Adipose tissue (tissue), 3 donors: ENCODE data around the gene NOL6. TPM values are rescaled to one million over a fixed set of nuclear protein-coding genes. Genes with fewer than 3 reads are reported as not detected.

Experiments
- H3K27ac ChIP-seq: one replicate; pipeline ENCODE4 v1.5.1; 2013; ENCODE audit warnings: low read depth, low read length
- WGBS, 3 donors: extraction: QIAGEN DNeasy Blood & Tissue Kit; methylation state at CpG; one replicate each; pipeline ENCODE4 v1.1.7; 2013; 5-methylcytosine and 5-hydroxymethylcytosine counted together
- polyA plus RNA-seq, 3 donors: library from polyadenylated mRNA; stranded (reverse); fragments of 200-250 nt; gene quantifications; one replicate each; pipeline ENCODE4 v1.2.3, GENCODE V29; 2013
- donor health status: healthy with polysubstance abuse.
- donor health status: Bipolar disorder and iron deficiency.
- donor health status: healthy.

The NOL6 gene
- polyA plus RNA-seq, 3 donors, result 13.4 to 28.7 (median 13.7) TPM

DNA sequence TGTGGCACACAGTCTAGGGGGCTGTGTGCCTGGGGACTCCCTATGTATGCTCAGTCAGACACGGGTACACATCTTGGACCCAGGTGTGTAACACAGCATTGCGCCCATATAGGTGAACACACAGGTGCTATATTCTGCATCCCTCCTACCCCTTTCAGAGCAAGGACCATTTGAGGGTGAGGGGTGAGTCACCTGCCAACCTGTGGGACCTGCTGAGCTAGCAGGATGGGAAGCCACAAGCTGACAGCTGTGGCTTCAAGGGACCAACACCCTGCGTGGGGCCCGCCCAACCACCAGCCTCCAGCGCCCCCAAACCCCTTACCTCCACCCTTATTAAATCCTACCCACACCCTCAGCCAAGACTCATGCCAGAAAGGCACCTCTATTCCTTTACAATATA, 56.7 kb downstream of the NOL6 start:
- H3K27ac ChIP-seq, result no peak overlapping the region
- 63 to 80% (median 69%) methylated on average over 5 of the region's 5 CpGs for WGBS, 3 donors

DNA sequence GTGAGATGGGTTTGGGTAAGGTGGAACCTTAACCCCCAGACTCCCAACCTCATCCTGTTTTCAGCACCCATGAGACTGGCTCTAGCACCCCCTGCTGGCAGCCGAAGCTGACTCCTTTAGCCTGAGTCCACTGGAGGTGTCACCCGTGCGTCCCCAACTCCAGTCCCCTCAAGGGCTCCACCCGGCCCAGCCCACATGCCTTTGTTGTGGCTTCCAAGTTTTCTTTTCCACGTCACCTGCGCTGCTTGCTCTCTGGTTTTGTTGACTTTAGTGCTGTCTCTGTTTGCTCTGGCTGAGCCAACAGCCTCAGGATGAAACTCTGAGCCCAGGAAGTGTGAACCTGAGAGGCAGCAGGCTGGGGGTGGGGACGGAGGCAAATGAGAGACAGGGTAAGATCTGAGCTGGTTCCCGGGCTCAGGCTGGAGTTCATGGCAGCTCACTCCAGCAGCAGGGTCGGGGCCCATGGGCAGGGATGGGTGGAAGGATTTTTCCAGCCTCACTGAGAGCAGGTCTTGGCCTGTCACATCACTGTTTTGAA, 58.2 kb downstream of the NOL6 start:
- 18 to 43% (median 33%) methylated on average over 9 of the region's 9 CpGs for WGBS, 3 donors
- H3K27ac ChIP-seq, result no peak overlapping the region

GRCh38 chr9:33414889-33415500, 58.7 kb downstream of the NOL6 start:
- H3K27ac ChIP-seq, result no peak overlapping the region
- WGBS, 3 donors, result 56 to 68% (median 65%) methylated on average over 11 to 13 of the region's 13 CpGs

DNA sequence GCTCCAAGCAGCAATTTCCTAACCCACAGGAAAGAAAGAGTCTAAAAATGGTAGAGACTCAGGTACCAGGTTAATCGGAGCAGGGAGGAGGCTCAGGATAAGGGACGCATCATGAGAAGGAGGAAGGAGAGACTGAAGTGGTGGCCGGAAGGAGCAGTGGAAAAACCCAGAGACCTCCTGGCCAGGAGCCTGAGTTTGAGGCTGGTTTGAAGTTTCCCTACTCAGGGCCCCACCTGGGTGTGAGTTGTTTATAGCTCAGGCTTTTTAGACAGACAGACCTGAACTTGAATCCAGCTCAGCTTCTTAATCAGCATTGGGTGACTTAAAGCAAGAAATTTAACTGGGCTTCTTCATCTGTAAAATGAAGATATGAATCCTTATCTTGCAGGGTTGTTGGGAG, 59.5 kb downstream of the NOL6 start:
- 35 to 77% (median 43%) methylated on average over 3 of the region's 3 CpGs for WGBS, 3 donors
- H3K27ac ChIP-seq, result no peak overlapping the region

Other genes with a start within 250 kb of the NOL6 start
- gene SPINK4, start 233.8 kb downstream of the NOL6 start, polyA plus RNA-seq, result under 1 TPM in 2 of 3 donors, not detected in 1; 0.40 to 0.94 TPM
- 100 to 1,000 TPM in 1 of 3 donors, 10 to 100 TPM in 2; 88.3 to 121 (median 99.5) TPM for gene BAG1, start 209.2 kb downstream of the NOL6 start, polyA plus RNA-seq
- gene CHMP5, start 208.9 kb downstream of the NOL6 start, polyA plus RNA-seq, result 100 to 1,000 TPM in 1 of 3 donors, 10 to 100 TPM in 2; 27.3 to 104 (median 51.4) TPM
- gene NFX1, start 183.4 kb downstream of the NOL6 start, polyA plus RNA-seq, result 10 to 100 TPM; 10.2 to 16.7 (median 14.8) TPM
- gene AQP7, start 71.4 kb downstream of the NOL6 start, polyA plus RNA-seq, result 100 to 1,000 TPM in 2 of 3 donors, 10 to 100 TPM in 1; 42.7 to 548 (median 258) TPM
- 10 to 100 TPM in 1 of 3 donors, 1 to 10 TPM in 2; 6.6 to 11.4 (median 6.6) TPM for gene AQP3, start 26.3 kb downstream of the NOL6 start, polyA plus RNA-seq
- gene ANKRD18B, start 50.3 kb upstream of the NOL6 start, polyA plus RNA-seq, result under 1 TPM in 1 of 3 donors, not detected in 2; 0.22 TPM